Liver (tissue), 9 donors: Measurements from ENCODE around the gene SERHL2. TPM values are rescaled to one million over a fixed set of nuclear protein-coding genes. Genes with fewer than 3 reads are reported as not detected.
"Not testable (repeated sequence)": the region's sequence is repeated elsewhere in the genome, so short reads cannot be mapped to it uniquely, and the experiment has no call there.

ENCODE experiments used
- DNase-seq: peaks from one replicate; pipeline ENCODE4 v3.0.0-alpha.2; 2017; ENCODE audit warnings: low spot score
- H3K27ac ChIP-seq, 2 donors: one replicate each; pipeline ENCODE4 v1.7.0; 2013; ENCODE audit warnings: inconsistent platforms in 2 of 2, low read length in 2 of 2, control low read depth in 1 of 2, low read depth in 1 of 2, mild to moderate bottlenecking in 1 of 2
- H3K27me3 ChIP-seq, 4 donors: one replicate each; pipeline versions ENCODE4 v1.6.1 to v1.7.0; 2013; ENCODE audit warnings: low read length in 3 of 4, inconsistent platforms in 1 of 4, mild to moderate bottlenecking in 1 of 4, moderate library complexity in 1 of 4; ENCODE audit not compliant: control insufficient read depth in 4 of 4, insufficient read depth in 4 of 4
- H3K36me3 ChIP-seq, 4 donors: one replicate each; pipeline versions ENCODE4 v1.6.1 to v1.7.0; 2013; ENCODE audit warnings: low read length in 3 of 4, mild to moderate bottlenecking in 3 of 4, low read depth in 1 of 4, moderate library complexity in 1 of 4; ENCODE audit not compliant: control insufficient read depth in 4 of 4, insufficient read depth in 3 of 4
- H3K4me1 ChIP-seq, 4 donors: one replicate each; pipeline versions ENCODE4 v1.6.1 to v1.7.0; 2013; ENCODE audit warnings: low read length in 3 of 4, mild to moderate bottlenecking in 3 of 4, moderate library complexity in 1 of 4; ENCODE audit not compliant: control insufficient read depth in 4 of 4, insufficient read depth in 4 of 4
- H3K4me3 ChIP-seq, 3 donors: one replicate each; pipeline versions ENCODE4 v1.6.1 to v1.7.0; 2013; ENCODE audit warnings: low read length in 3 of 3, control low read depth in 1 of 3, low read depth in 1 of 3, mild to moderate bottlenecking in 1 of 3
- H3K9ac ChIP-seq, 2 donors: one replicate each; pipeline ENCODE4 v1.7.0; 2013; ENCODE audit warnings: low read length in 2 of 2, mild to moderate bottlenecking in 2 of 2, moderate library complexity in 2 of 2, control low read depth in 1 of 2, low read depth in 1 of 2
- H3K9me3 ChIP-seq, 4 donors: one replicate each; pipeline versions ENCODE4 v1.6.1 to v1.7.0; 2013; ENCODE audit warnings: low read length in 3 of 4; ENCODE audit not compliant: control insufficient read depth in 4 of 4
- WGBS: extraction: QIAGEN DNeasy Blood & Tissue Kit; methylation state at CpG from one replicate; pipeline ENCODE4 v1.1.7; 2013; 5-methylcytosine and 5-hydroxymethylcytosine counted together
- polyA plus RNA-seq, 2 donors: library from polyadenylated mRNA; stranded (reverse) in 1 of 2; unstranded in 1 of 2; fragments of 200-250 nt in 1 of 2; fragments of >200 nt in 1 of 2; fragmentation: Nextera tagmentation in 1 of 2; extraction: Ambion mirVana in 1 of 2; gene quantifications; one replicate each; pipeline versions ENCODE4 v1.2.1 to v1.2.3, GENCODE V29; 2013 to 2015
- total RNA-seq, 2 donors: library from RNA; depleted of rRNA; stranded (reverse); fragments of >200 nt; gene quantifications; one replicate each; pipeline ENCODE4 v1.2.3, GENCODE V29; 2014
- donor health status: healthy.
- donor health status: healthy.
- donor health status: healthy.
- donor health status: healthy.
- donor health status: healthy.

SERHL2 gene
- total and polyA plus RNA-seq, 4 donors = 0.51 to 1.6 (median 0.69) TPM

- not testable (repeated sequence) for H3K27me3 ChIP-seq, H3K36me3 ChIP-seq, H3K27ac ChIP-seq, H3K9me3 ChIP-seq, H3K9ac ChIP-seq, DNase-seq, H3K4me1 ChIP-seq, H3K4me3 ChIP-seq
- 74% methylated on average over 5 of the region's 6 CpGs for WGBS
These were observed 14.2 kb downstream of the SERHL2 start for GRCh38 chr22:42567950-42568349.

GRCh38 chr22:42570580-42570979, 16.8 kb downstream of the SERHL2 start:
- H3K36me3 ChIP-seq = peaks cover 0 to 12% (median 3%) of the 10 kb centered on the region in 4 donors
- not testable (repeated sequence) for H3K4me3 ChIP-seq, H3K9ac ChIP-seq, DNase-seq, H3K4me1 ChIP-seq, H3K9me3 ChIP-seq, H3K27me3 ChIP-seq, H3K27ac ChIP-seq
- WGBS = 85% methylated on average over 9 of the region's 9 CpGs

- DNase-seq, H3K4me3 ChIP-seq, H3K9me3 ChIP-seq, H3K9ac ChIP-seq, H3K4me1 ChIP-seq, H3K27me3 ChIP-seq, H3K27ac ChIP-seq: not testable (repeated sequence)
- H3K36me3 ChIP-seq = peaks cover 0 to 12% (median 3%) of the 10 kb centered on the region in 4 donors
- WGBS = 92% methylated on average over 12 of the region's 12 CpGs
These were observed 17.3 kb downstream of the SERHL2 start for GRCh38 chr22:42571068-42571467.

GRCh38 chr22:42574046-42574445, 20.3 kb downstream of the SERHL2 start:
- DNase-seq, H3K9ac ChIP-seq, H3K27ac ChIP-seq, H3K27me3 ChIP-seq, H3K4me3 ChIP-seq, H3K4me1 ChIP-seq, H3K9me3 ChIP-seq: not testable (repeated sequence)
- peaks cover 0 to 24% (median 9%) of the 10 kb centered on the region in 4 donors for H3K36me3 ChIP-seq
- WGBS = 87% methylated on average over 1 of the region's 1 CpG

- peaks cover 0 to 24% (median 9%) of the 10 kb centered on the region in 4 donors for H3K36me3 ChIP-seq
- not testable (repeated sequence) for H3K4me3 ChIP-seq, H3K27ac ChIP-seq, DNase-seq, H3K9ac ChIP-seq, H3K27me3 ChIP-seq, H3K9me3 ChIP-seq, H3K4me1 ChIP-seq
- WGBS = 95% methylated on average over 21 of the region's 21 CpGs
These were observed 20.7 kb downstream of the SERHL2 start for GRCh38 chr22:42574468-42574867.

GRCh38 chr22:42575996-42576574, 22.3 kb downstream of the SERHL2 start:
- not testable (repeated sequence) for H3K9me3 ChIP-seq, H3K4me3 ChIP-seq, H3K4me1 ChIP-seq, DNase-seq, H3K9ac ChIP-seq, H3K27me3 ChIP-seq, H3K27ac ChIP-seq
- H3K36me3 ChIP-seq = peaks cover 0 to 24% (median 11%) of the 10 kb centered on the region in 4 donors
- WGBS = 96% methylated on average over 26 of the region's 30 CpGs

GRCh38 chr22:42577141-42577540, 23.4 kb downstream of the SERHL2 start:
- H3K27me3 ChIP-seq, H3K4me1 ChIP-seq, H3K4me3 ChIP-seq, H3K9ac ChIP-seq, H3K27ac ChIP-seq, DNase-seq, H3K9me3 ChIP-seq: not testable (repeated sequence)
- WGBS = 97% methylated on average over 8 of the region's 9 CpGs
- H3K36me3 ChIP-seq = peaks cover 0 to 22% (median 10%) of the 10 kb centered on the region in 4 donors
